SK-N-SH treated with all-trans-retinoic acid at 6 μM for 48 hours (cell line): ENCODE data around the gene MPDZ.

ENCODE experiments used
- ATAC-seq: fragments of 200-7000 bp; cut with Tn5 transposase; 3 replicates; pipeline ENCODE4 v1.9.1; 2020; ENCODE audit warnings: mild to moderate bottlenecking, moderate library complexity
- ARNTL ChIP-seq: fragments of 450-650 bp; formaldehyde crosslinking; IDR thresholded peaks from 2 replicates; pipeline ENCODE4 v1.5.0; 2020; ENCODE audit warnings: low read depth, mild to moderate bottlenecking, moderate library complexity, borderline replicate concordance
- BACH2 ChIP-seq: fragments of 250-450 bp; sonication (Bioruptor Pico); IDR thresholded peaks from 2 replicates; pipeline ENCODE4 v1.9.0; 2021; ENCODE audit warnings: mild to moderate bottlenecking, borderline replicate concordance
- CSDC2 ChIP-seq: fragments of 250-450 bp; sonication (Bioruptor Pico); IDR thresholded peaks from 2 replicates; pipeline ENCODE4 v1.5.0; 2020; ENCODE audit warnings: mild to moderate bottlenecking, moderate library complexity
- ESRRG ChIP-seq: fragments of 250-450 bp; sonication (Bioruptor Pico); IDR thresholded peaks from 2 replicates; pipeline ENCODE4 v1.6.1; 2021; ENCODE audit warnings: mild to moderate bottlenecking
- GLIS3 ChIP-seq: fragments of 250-450 bp; sonication (Bioruptor Pico); IDR thresholded peaks from 2 replicates; pipeline ENCODE4 v1.5.0; 2020; ENCODE audit warnings: mild to moderate bottlenecking, moderate library complexity
- ISL1 ChIP-seq: fragments of 250-450 bp; sonication (Bioruptor Pico); IDR thresholded peaks from 2 replicates; pipeline ENCODE4 v2.1.2; 2022; ENCODE audit warnings: mild to moderate bottlenecking, moderate library complexity
- PPARA ChIP-seq: fragments of 250-450 bp; sonication (Bioruptor Pico); IDR thresholded peaks from 2 replicates; pipeline ENCODE4 v1.5.0; 2020; ENCODE audit warnings: mild to moderate bottlenecking, borderline replicate concordance
- RARB ChIP-seq: fragments of 250-450 bp; sonication (Bioruptor Pico); IDR thresholded peaks from 2 replicates; pipeline ENCODE4 v1.8.0; 2021; ENCODE audit warnings: mild to moderate bottlenecking, moderate library complexity
- SNAI2 ChIP-seq: fragments of 250-450 bp; sonication (Bioruptor Pico); IDR thresholded peaks from 2 replicates; pipeline ENCODE4 v1.5.0; 2020; ENCODE audit warnings: mild to moderate bottlenecking, moderate library complexity
- TCF4 ChIP-seq: fragments of 250-450 bp; sonication (Bioruptor Pico); IDR thresholded peaks from 2 replicates; pipeline ENCODE4 v1.8.0; 2021; ENCODE audit warnings: mild to moderate bottlenecking, moderate library complexity, borderline replicate concordance
- TOX ChIP-seq: fragments of 250-450 bp; sonication (Bioruptor Pico); IDR thresholded peaks from 2 replicates; pipeline ENCODE4 v1.8.0; 2021; ENCODE audit warnings: mild to moderate bottlenecking, moderate library complexity, borderline replicate concordance
- ZC3H10 ChIP-seq: fragments of 250-450 bp; sonication (Bioruptor Pico); IDR thresholded peaks from 2 replicates; pipeline ENCODE4 v1.5.1; 2021; ENCODE audit warnings: mild to moderate bottlenecking, moderate library complexity
- ZFP30 ChIP-seq: fragments of 450-650 bp; formaldehyde crosslinking; IDR thresholded peaks from 2 replicates; pipeline ENCODE4 v1.5.0; 2022; ENCODE audit warnings: mild to moderate bottlenecking, moderate library complexity
- ZNF565 ChIP-seq: fragments of 450-650 bp; formaldehyde crosslinking; conservative IDR thresholded peaks from 2 replicates; pipeline ENCODE4 v1.5.0; 2020; ENCODE audit warnings: low read depth, mild to moderate bottlenecking, moderate library complexity
- ZNF70 ChIP-seq: fragments of 450-650 bp; formaldehyde crosslinking; IDR thresholded peaks from 2 replicates; pipeline ENCODE4 v1.5.0; 2020; ENCODE audit warnings: mild to moderate bottlenecking, moderate library complexity
- ZNF8 ChIP-seq: fragments of 450-650 bp; formaldehyde crosslinking; IDR thresholded peaks from 2 replicates; pipeline ENCODE4 v1.5.0; 2020; ENCODE audit warnings: mild to moderate bottlenecking, moderate library complexity
- TF ChIP-seq, protein P1 (sequence below): fragments of 250-450 bp; sonication (Bioruptor Pico); IDR thresholded peaks from 2 replicates; pipeline ENCODE4 v1.5.1; 2020; ENCODE audit warnings: low read depth, mild to moderate bottlenecking, moderate library complexity
- TF ChIP-seq, protein P2 (sequence below): fragments of 250-450 bp; sonication (Bioruptor Pico); IDR thresholded peaks from 2 replicates; pipeline ENCODE4 v1.5.1; 2021; ENCODE audit warnings: mild to moderate bottlenecking, moderate library complexity
- TF ChIP-seq, protein P3 (sequence below): fragments of 250-450 bp; sonication (Bioruptor Pico); IDR thresholded peaks from 2 replicates; pipeline ENCODE4 v1.5.0; 2020; ENCODE audit warnings: mild to moderate bottlenecking, moderate library complexity
- TF ChIP-seq, protein P4 (sequence below): fragments of 250-450 bp; sonication (Bioruptor Pico); IDR thresholded peaks from 2 replicates; pipeline ENCODE4 v1.8.0; 2020; ENCODE audit warnings: mild to moderate bottlenecking, moderate library complexity, borderline replicate concordance

The MPDZ gene

DNA sequence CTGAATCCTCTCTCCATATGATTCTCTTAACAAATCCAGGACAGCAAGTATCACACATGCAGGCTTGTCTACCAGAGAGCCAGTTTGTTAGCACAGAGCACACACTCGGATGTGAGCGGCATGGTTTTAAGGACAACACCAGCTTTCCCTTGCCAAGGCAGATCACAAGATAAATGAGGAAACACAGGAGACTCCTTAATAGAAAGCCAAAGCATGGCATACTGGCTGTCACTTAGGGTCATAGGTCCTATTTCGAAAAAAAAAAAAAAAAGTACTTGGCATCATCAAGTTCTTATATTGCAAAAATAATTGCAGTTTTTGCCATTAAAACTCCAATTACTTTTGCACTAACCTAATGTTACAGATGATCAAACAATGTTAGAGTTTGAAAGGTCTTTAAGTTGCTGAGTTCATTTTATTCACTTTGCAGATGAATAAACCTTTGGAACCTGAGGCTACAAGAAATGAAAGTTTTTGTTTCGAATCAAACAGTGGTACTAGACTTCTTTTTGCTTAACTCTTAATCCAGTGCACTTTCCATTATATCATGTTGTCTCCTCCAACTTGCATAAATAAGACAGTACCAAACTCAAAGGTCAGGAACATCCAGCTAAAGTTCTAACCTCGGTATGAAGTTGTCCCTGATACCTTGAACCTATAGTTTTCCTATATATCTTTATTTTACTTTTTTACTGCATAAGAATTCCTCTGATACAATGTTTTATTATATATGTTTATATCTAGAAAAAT lies 138.5 kb downstream of the MPDZ start:
- no peak for ATAC-seq
- TF ChIP-seq ISL1, result 0 out of 2 replicates have a peak, but pooled peaks have one; percentile 8
- no peak for TF ChIP-seq RARB (CRISPR knock-in tag)

DNA sequence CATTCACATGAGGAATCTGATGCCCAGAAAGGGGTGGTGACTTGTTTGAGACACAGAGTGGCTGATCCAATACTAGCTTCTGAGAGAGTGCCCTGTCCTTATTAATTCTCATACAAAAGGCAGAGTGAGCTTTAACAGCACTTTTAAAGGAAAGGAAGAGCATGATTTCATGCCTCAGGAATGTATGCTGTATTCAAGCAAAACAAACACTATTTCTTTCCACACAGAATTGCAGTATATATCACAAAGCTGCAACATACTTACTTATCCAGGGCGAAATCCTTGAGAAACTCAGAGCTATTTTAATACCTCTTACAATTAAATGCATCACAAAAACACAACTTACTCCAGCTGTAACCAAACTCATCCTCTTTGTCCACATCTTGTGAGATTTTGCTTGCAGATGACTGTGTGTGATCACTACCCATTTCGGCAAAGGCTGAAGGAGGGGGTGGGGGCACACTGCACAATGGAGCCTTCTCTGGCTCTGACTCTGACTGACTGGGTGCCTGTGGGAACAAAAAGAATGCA lies 139.8 kb downstream of the MPDZ start:
- peak; percentile 95 for ATAC-seq
- TF ChIP-seq GLIS3 (CRISPR knock-in tag) (no peak), ISL1 (peak; percentile 80), PPARA (CRISPR knock-in tag) (no peak), TOX (CRISPR knock-in tag) (no peak), SNAI2 (CRISPR knock-in tag) (no peak), TCF4 (CRISPR knock-in tag) (no peak), ZNF565 (CRISPR knock-in tag) (0 out of 2 replicates have a peak, but pooled peaks have one; percentile 28), ZC3H10 (CRISPR knock-in tag) (no peak)
- TF ChIP-seq, protein P1, sequence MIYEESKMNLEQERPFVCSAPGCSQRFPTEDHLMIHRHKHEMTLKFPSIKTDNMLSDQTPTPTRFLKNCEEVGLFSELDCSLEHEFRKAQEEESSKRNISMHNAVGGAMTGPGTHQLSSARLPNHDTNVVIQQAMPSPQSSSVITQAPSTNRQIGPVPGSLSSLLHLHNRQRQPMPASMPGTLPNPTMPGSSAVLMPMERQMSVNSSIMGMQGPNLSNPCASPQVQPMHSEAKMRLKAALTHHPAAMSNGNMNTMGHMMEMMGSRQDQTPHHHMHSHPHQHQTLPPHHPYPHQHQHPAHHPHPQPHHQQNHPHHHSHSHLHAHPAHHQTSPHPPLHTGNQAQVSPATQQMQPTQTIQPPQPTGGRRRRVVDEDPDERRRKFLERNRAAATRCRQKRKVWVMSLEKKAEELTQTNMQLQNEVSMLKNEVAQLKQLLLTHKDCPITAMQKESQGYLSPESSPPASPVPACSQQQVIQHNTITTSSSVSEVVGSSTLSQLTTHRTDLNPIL (CRISPR knock-in tag), result peak; percentile 93
- TF ChIP-seq, protein P2, sequence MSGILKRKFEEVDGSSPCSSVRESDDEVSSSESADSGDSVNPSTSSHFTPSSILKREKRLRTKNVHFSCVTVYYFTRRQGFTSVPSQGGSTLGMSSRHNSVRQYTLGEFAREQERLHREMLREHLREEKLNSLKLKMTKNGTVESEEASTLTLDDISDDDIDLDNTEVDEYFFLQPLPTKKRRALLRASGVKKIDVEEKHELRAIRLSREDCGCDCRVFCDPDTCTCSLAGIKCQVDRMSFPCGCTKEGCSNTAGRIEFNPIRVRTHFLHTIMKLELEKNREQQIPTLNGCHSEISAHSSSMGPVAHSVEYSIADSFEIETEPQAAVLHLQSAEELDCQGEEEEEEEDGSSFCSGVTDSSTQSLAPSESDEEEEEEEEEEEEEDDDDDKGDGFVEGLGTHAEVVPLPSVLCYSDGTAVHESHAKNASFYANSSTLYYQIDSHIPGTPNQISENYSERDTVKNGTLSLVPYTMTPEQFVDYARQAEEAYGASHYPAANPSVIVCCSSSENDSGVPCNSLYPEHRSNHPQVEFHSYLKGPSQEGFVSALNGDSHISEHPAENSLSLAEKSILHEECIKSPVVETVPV (CRISPR knock-in tag), result no peak

DNA sequence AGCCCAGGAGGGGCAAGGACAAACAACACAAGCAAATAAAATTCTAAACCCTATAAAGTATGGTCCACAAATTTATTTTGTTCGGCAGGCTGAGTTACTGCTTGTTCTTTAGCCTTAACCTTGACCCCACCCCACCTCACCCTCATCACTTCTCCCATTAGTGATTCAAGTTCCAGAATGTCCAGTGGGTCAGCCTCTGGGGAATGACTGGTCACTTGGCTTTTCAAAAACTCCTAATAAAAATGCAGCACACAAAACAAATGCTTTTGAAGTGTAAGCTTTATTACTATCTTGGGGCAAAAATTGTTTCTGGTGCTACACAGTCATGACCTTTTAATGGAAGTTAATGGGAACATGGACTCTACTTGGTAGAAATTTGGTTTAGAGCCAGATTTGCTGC lies 142.1 kb downstream of the MPDZ start:
- ATAC-seq, result no peak
- no peak for TF ChIP-seq BACH2 (CRISPR knock-in tag)
- no peak for TF ChIP-seq CSDC2 (CRISPR knock-in tag)
- TF ChIP-seq, protein P1 (CRISPR knock-in tag), result no peak

DNA sequence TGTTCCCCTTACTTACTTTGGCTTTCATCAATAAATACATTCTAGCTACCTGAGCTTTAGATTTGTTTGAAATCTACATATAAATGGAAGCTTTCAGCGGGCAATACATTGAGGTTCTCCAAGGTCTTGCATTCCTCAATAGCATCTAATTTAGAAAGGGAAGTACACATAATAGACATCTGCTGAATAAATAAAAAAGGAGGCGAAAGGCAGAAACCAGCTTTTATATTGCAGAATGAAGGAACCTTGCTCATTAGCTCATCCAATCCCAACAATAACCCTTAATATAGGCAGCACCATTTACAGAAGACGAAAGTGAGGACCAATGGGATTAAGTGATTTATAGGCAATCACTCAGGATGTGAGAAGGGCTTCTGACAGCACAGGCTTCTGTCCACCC lies 147.5 kb downstream of the MPDZ start:
- ATAC-seq, result no peak
- TF ChIP-seq ARNTL (no peak), ZNF565 (CRISPR knock-in tag) (no peak), RARB (CRISPR knock-in tag) (no peak), PPARA (CRISPR knock-in tag) (no peak), ISL1 (no peak), ZNF70 (CRISPR knock-in tag) (no peak), ESRRG (CRISPR knock-in tag) (no peak), ZNF8 (CRISPR knock-in tag) (no peak), TCF4 (CRISPR knock-in tag) (no peak), ZFP30 (CRISPR knock-in tag) (no peak), BACH2 (CRISPR knock-in tag) (no peak), TOX (CRISPR knock-in tag) (no peak), GLIS3 (CRISPR knock-in tag) (no peak), ZC3H10 (CRISPR knock-in tag) (no peak)
- TF ChIP-seq, protein P3, sequence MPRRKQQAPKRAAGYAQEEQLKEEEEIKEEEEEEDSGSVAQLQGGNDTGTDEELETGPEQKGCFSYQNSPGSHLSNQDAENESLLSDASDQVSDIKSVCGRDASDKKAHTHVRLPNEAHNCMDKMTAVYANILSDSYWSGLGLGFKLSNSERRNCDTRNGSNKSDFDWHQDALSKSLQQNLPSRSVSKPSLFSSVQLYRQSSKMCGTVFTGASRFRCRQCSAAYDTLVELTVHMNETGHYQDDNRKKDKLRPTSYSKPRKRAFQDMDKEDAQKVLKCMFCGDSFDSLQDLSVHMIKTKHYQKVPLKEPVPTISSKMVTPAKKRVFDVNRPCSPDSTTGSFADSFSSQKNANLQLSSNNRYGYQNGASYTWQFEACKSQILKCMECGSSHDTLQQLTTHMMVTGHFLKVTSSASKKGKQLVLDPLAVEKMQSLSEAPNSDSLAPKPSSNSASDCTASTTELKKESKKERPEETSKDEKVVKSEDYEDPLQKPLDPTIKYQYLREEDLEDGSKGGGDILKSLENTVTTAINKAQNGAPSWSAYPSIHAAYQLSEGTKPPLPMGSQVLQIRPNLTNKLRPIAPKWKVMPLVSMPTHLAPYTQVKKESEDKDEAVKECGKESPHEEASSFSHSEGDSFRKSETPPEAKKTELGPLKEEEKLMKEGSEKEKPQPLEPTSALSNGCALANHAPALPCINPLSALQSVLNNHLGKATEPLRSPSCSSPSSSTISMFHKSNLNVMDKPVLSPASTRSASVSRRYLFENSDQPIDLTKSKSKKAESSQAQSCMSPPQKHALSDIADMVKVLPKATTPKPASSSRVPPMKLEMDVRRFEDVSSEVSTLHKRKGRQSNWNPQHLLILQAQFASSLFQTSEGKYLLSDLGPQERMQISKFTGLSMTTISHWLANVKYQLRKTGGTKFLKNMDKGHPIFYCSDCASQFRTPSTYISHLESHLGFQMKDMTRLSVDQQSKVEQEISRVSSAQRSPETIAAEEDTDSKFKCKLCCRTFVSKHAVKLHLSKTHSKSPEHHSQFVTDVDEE (CRISPR knock-in tag), result no peak
- TF ChIP-seq, protein P1 (CRISPR knock-in tag), result no peak
- TF ChIP-seq, protein P4, sequence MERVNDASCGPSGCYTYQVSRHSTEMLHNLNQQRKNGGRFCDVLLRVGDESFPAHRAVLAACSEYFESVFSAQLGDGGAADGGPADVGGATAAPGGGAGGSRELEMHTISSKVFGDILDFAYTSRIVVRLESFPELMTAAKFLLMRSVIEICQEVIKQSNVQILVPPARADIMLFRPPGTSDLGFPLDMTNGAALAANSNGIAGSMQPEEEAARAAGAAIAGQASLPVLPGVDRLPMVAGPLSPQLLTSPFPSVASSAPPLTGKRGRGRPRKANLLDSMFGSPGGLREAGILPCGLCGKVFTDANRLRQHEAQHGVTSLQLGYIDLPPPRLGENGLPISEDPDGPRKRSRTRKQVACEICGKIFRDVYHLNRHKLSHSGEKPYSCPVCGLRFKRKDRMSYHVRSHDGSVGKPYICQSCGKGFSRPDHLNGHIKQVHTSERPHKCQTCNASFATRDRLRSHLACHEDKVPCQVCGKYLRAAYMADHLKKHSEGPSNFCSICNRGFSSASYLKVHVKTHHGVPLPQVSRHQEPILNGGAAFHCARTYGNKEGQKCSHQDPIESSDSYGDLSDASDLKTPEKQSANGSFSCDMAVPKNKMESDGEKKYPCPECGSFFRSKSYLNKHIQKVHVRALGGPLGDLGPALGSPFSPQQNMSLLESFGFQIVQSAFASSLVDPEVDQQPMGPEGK (CRISPR knock-in tag), result no peak
